ENCODE measurements around the gene EGFL8. TPM values are rescaled to one million over a fixed set of nuclear protein-coding genes. Genes with fewer than 3 reads are reported as not detected.
A peak's percentile ranks its signal among the peaks of the same experiment; 100 is the strongest.

The EGFL8 gene
- total and polyA plus RNA-seq, 8 donors, result 2.2 to 46.8 (median 6.0) TPM

GRCh38 chr6:32167761-32168262 is 3.4 kb downstream of the EGFL8 start:
- peak in 1 of 6 donors; percentile 11 for DNase-seq
- TF ChIP-seq CTCF (IDR thresholded peaks at IDR 0.05), result no peak
- Histone ChIP-seq H3K4me1 (no peaks in the 10 kb centered on the region), H3K4me3 (no peak overlapping the region), H3K36me3 (no peaks in the 10 kb centered on the region), H3K9me3 (no peaks in the 10 kb centered on the region), H3K27me3 (no peaks in the 10 kb centered on the region), H3K27ac (no peak overlapping the region)
- no peak for FAIRE-seq
- intact Hi-C loops (cut with DNase I), result loop anchor here in 1 of 3 donors (10.0 kb wide), 1 partner anchor 53 kb away; no protein-coding TSS in a partner anchor
- no peak for ATAC-seq
- 47 to 52% methylated on average over 6 of the region's 6 CpGs for WGBS, 2 donors

GRCh38 chr6:32168350-32168749 is 4.0 kb downstream of the EGFL8 start:
- 83 to 94% methylated on average over 2 of the region's 2 CpGs for WGBS, 2 donors

GRCh38 chr6:32168807-32169591 is 4.6 kb downstream of the EGFL8 start:
- TF ChIP-seq CTCF (IDR thresholded peaks at IDR 0.05), result no peak
- Histone ChIP-seq H3K4me3 (no peak overlapping the region), H3K36me3 (no peaks in the 10 kb centered on the region), H3K9me3 (no peaks in the 10 kb centered on the region), H3K27ac (no peak overlapping the region), H3K4me1 (no peaks in the 10 kb centered on the region), H3K27me3 (no peaks in the 10 kb centered on the region)
- FAIRE-seq (no peak), ATAC-seq (peak in 2 of 4 donors; percentile 15 to 27), DNase-seq (peak in 1 of 6 donors; percentile 36)
- intact Hi-C loops (cut with DNase I), result loop anchor here in 1 of 3 donors (10.0 kb wide), 1 partner anchor 54 kb away; no protein-coding TSS in a partner anchor
- 85 to 87% methylated on average over 11 of the region's 11 CpGs for WGBS, 2 donors

More at GRCh38 chr6:32168350-32168749, 4.0 kb downstream of the EGFL8 start:
- Histone ChIP-seq H3K27ac (no peak overlapping the region), H3K4me1 (no peaks in the 10 kb centered on the region), H3K27me3 (no peaks in the 10 kb centered on the region), H3K9me3 (no peaks in the 10 kb centered on the region), H3K36me3 (no peaks in the 10 kb centered on the region), H3K4me3 (no peak overlapping the region)
- peak in 1 of 6 donors; percentile 25 for DNase-seq
- no peak for FAIRE-seq
- intact Hi-C loops (cut with DNase I), result loop anchor here in 1 of 3 donors (10.0 kb wide), 1 partner anchor 54 kb away; no protein-coding TSS in a partner anchor
- no peak for TF ChIP-seq CTCF (IDR thresholded peaks at IDR 0.05)
- peak in 1 of 4 donors; percentile 5 for ATAC-seq

- Histone ChIP-seq H3K4me1 (peaks cover 5 to 11% (median 6%) of the 10 kb centered on the region in 3 donors), H3K27ac (no peak overlapping the region), H3K36me3 (no peaks in the 10 kb centered on the region), H3K27me3 (no peaks in the 10 kb centered on the region), H3K4me3 (no peak overlapping the region), H3K9me3 (no peaks in the 10 kb centered on the region)
- TF ChIP-seq CTCF (IDR thresholded peaks at IDR 0.05), result no peak
- DNase-seq (peak in 1 of 6 donors; percentile 45), ATAC-seq (no peak), FAIRE-seq (no peak)
- 96 to 97% methylated on average over 11 of the region's 11 CpGs for WGBS, 2 donors
- intact Hi-C loops (cut with DNase I), result no loop called here
These were observed 5.9 kb downstream of the EGFL8 start for GRCh38 chr6:32170294-32170693.
